HepG2 (cell line): ENCODE measurements around the gene PPCDC. TPM values are rescaled to one million over a fixed set of nuclear protein-coding genes. Genes with fewer than 3 reads are reported as not detected.

ENCODE experiments used
- ATAC-seq: fragments of 200-7000 bp; cut with Tn5 transposase; 3 replicates; pipeline ENCODE4 v1.9.1; 2020; ENCODE audit warnings: mild to moderate bottlenecking, moderate library complexity
- BruUV-seq: library from RNA; stranded (reverse); fragments of 400-500 nt; replicated peaks from 2 replicates; lab custom pipeline; 2021; lab: Mats Ljungman, UMichigan
- CTCF ChIA-PET: fragments of 300-600 bp; formaldehyde crosslinking; extraction: SDS; loops from one replicate; lab custom pipeline; 2021; ENCODE audit warnings: low total read pairs, inconsistent platforms, low intra/inter-chr PET ratio; lab: Yijun Ruan, JAX
- POLR2A ChIA-PET: fragments of 350-600 bp; sonication (Branson Sonifier 250); formaldehyde crosslinking; loops from one replicate; lab custom pipeline; 2020; ENCODE audit warnings: antibody characterized with exemption, inconsistent platforms; lab: Yijun Ruan, JAX
- DNase-seq: peaks from one replicate; pipeline ENCODE4 v3.0.0-alpha.2; 2015; ENCODE audit warnings: low spot score
- FAIRE-seq: peaks from 3 replicates; lab custom pipeline; 2011; peaks lifted over from hg19 to GRCh38; lab: Jason Lieb, UNC
- H2AFZ ChIP-seq: one replicate; pipeline ENCODE4 v1.6.1; 2011; ENCODE audit warnings: low read length, inconsistent platforms
- H3K27ac ChIP-seq: fragments of 300-600 bp; 3 replicates; pipeline ENCODE4 v1.8.0; 2011; ENCODE audit warnings: mixed run types, mild to moderate bottlenecking, mixed read lengths, low read length, inconsistent platforms; ENCODE audit not compliant: insufficient read depth; ENCODE audit errors: extremely low read length
- H3K27me3 ChIP-seq, 2 experiments: fragments of 200-600 bp in 1 of 2; 2 replicates in 1 of 2; 3 replicates in 1 of 2; pipeline versions ENCODE4 v1.6.0 to v1.8.0; 2011; ENCODE audit warnings: low read length in 2 of 2, mild to moderate bottlenecking in 2 of 2, moderate library complexity in 2 of 2, inconsistent platforms in 1 of 2; ENCODE audit not compliant: insufficient read depth in 2 of 2, control insufficient read depth in 1 of 2
- H3K36me3 ChIP-seq, 2 experiments: fragments of 200-600 bp in 1 of 2; replicated peaks in 1 of 2; 2 replicates in 1 of 2; 3 replicates in 1 of 2; pipeline versions ENCODE4 v1.5.1 to v1.8.0; 2011; ENCODE audit warnings: low read length in 2 of 2, inconsistent platforms in 1 of 2; ENCODE audit not compliant: insufficient read depth in 2 of 2, control insufficient read depth in 1 of 2
- H3K4me1 ChIP-seq: 2 replicates; pipeline ENCODE4 v1.5.1; 2012; ENCODE audit warnings: low read length, inconsistent platforms; ENCODE audit not compliant: insufficient read depth
- H3K4me2 ChIP-seq: 2 replicates; pipeline ENCODE4 v1.6.0; 2011; ENCODE audit warnings: low read depth, low read length, inconsistent platforms
- H3K4me3 ChIP-seq, 3 experiments: fragments of 200-600 bp in 1 of 3; sonication (generic), shearing (Covaris generic) in 1 of 3; replicated peaks in 1 of 3; 2 replicates each; pipeline ENCODE4 v1.5.1; 2011 to 2016; ENCODE audit warnings: low read length in 3 of 3, inconsistent platforms in 2 of 3, low read depth in 2 of 3, mild to moderate bottlenecking in 2 of 3, control low read depth in 1 of 3, mixed read lengths in 1 of 3; ENCODE audit not compliant: insufficient read depth in 1 of 3
- H3K79me2 ChIP-seq: one replicate; pipeline ENCODE4 v1.6.1; 2011; ENCODE audit warnings: low read length, inconsistent platforms; ENCODE audit not compliant: insufficient read depth
- H3K9ac ChIP-seq: 2 replicates; pipeline ENCODE4 v1.6.0; 2011; ENCODE audit warnings: mild to moderate bottlenecking, low read depth, low read length, inconsistent platforms; ENCODE audit not compliant: insufficient read depth
- H3K9me3 ChIP-seq: 2 replicates; pipeline ENCODE4 v1.5.1; 2012; ENCODE audit warnings: mild to moderate bottlenecking, low read length
- H4K20me1 ChIP-seq: 2 replicates; pipeline ENCODE4 v1.6.0; 2011; ENCODE audit warnings: inconsistent platforms, mild to moderate bottlenecking, low read length, moderate library complexity; ENCODE audit not compliant: insufficient read depth
- NR2F6 ChIP-seq, 2 experiments: IDR thresholded peaks; 2 replicates each; pipeline ENCODE4 v1.6.1; 2016; ENCODE audit warnings: antibody characterized with exemption in 1 of 2, mild to moderate bottlenecking in 1 of 2
- ONECUT2 ChIP-seq: sonication (generic); formaldehyde crosslinking; IDR thresholded peaks from 2 replicates; pipeline ENCODE4 v1.4.0; 2020; ENCODE audit warnings: missing genetic modification reagents
- POLR2G ChIP-seq: fragments of 200-400 bp; formaldehyde crosslinking; IDR thresholded peaks from 2 replicates; pipeline ENCODE4 v1.6.1; 2018; ENCODE audit warnings: mild to moderate bottlenecking, low read depth, low read length, moderate library complexity
- SKI ChIP-seq: fragments of 450-650 bp; IDR thresholded peaks from one replicate; pipeline ENCODE4 v1.6.1; 2018; ENCODE audit warnings: mild to moderate bottlenecking; ENCODE audit not compliant: partially characterized antibody
- TEAD2 ChIP-seq: sonication (generic); formaldehyde crosslinking; IDR thresholded peaks from 2 replicates; pipeline ENCODE4 v1.9.0; 2021; ENCODE audit warnings: missing genetic modification reagents
- ZBTB8A ChIP-seq: sonication (generic); formaldehyde crosslinking; IDR thresholded peaks from 2 replicates; pipeline ENCODE4 v1.4.0; 2020; ENCODE audit warnings: mild to moderate bottlenecking, low read depth, missing genetic modification reagents, borderline replicate concordance
- WGBS: methylation state at CpG from one replicate; pipeline ENCODE4 v1.1.6; 2017; ENCODE audit warnings: low lambda C conversion rate; 5-methylcytosine and 5-hydroxymethylcytosine counted together
- in situ Hi-C: cut with HindIII; loops from 2 replicates; pipeline ENCODE4 v1.10.0; 2017; ENCODE audit warnings: low pct_unique_long_range_greater_than_20kb; ENCODE audit not compliant: extremely low pct_ligation_motif_present
- intact Hi-C: fragments of 100-400 bp; cut with micrococcal nuclease; formaldehyde crosslinking; loops from one replicate; pipeline ENCODE4 v1.10.0; 2022; ENCODE audit not compliant: unreplicated experiment
- polyA plus RNA-seq, 8 experiments: library from polyadenylated mRNA; depleted of rRNA in 3 of 8; stranded (reverse) in 7 of 8; unstranded in 1 of 8; fragments of >200 nt; fragmentation: Illumina TruSeq in 4 of 8; extraction: Trizol in 4 of 8; gene quantifications; 2 replicates each; pipeline versions ENCODE4 v1.2.1 to v1.2.3, GENCODE V29; 2011 to 2016; ENCODE audit warnings: low read depth in 4 of 8, missing spikeins in 1 of 8, mixed read lengths in 1 of 8; ENCODE audit not compliant: insufficient read depth in 1 of 8
- total RNA-seq, 5 experiments: library from RNA; depleted of rRNA; stranded (reverse); fragments of >200 nt; fragmentation: Illumina TruSeq; extraction: Trizol; gene quantifications; 2 replicates each; pipeline ENCODE4 v1.2.3, GENCODE V29; 2016; ENCODE audit warnings: low read depth in 1 of 5
- TF ChIP-seq, protein P1 (sequence below): sonication (generic); formaldehyde crosslinking; IDR thresholded peaks from 2 replicates; pipeline ENCODE4 v1.4.0; 2020; ENCODE audit warnings: mild to moderate bottlenecking, missing genetic modification reagents

Gene PPCDC
- total and polyA plus RNA-seq, 2 of the 13 experiments (the other 11 are each of a cell fraction or from before 2014, with no cell fraction given): 12.3 to 12.8 TPM

DNA sequence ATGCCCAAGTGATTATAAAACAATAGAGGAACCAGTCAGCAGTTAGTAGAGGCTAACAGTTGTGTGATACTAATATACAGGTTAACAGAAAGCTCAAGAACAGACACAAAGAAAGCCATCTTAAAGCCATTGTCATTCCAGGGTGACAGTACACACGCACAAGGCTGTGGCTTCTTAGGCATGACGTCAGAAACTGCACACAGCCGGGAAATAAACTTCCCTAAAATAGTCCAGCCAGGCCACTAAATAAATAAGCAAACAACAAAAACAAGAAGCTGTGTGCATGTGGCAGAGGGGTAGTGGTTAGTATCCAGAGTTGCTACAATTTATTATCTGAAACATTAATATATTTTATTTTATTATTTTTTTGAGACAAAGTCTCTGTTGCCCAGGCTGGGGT is 49.8 kb downstream of the PPCDC start:
- POLR2A ChIA-PET: no interaction called here
- no peak for TF ChIP-seq TEAD2 (CRISPR knock-in tag)
- TF ChIP-seq, protein P1, sequence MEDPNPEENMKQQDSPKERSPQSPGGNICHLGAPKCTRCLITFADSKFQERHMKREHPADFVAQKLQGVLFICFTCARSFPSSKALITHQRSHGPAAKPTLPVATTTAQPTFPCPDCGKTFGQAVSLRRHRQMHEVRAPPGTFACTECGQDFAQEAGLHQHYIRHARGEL (CRISPR knock-in tag): no peak
- H3K4me1 ChIP-seq: peaks cover 42% of the 10 kb centered on the region
- ATAC-seq (no peak), DNase-seq (no peak), FAIRE-seq (no peak)
- BruUV-seq: no TSS peak
- CTCF ChIA-PET: no interaction called here
- in situ Hi-C loops: no loop called here
- WGBS: 84% methylated on average over 3 of the region's 3 CpGs
- H3K9ac ChIP-seq: no peak overlapping the region
- H3K79me2 ChIP-seq: no peaks in the 10 kb centered on the region
- no peaks in the 10 kb centered on the region for H4K20me1 ChIP-seq
- no peak overlapping the region for H3K4me3 ChIP-seq
- no peak overlapping the region for H2AFZ ChIP-seq
- H3K9me3 ChIP-seq: no peaks in the 10 kb centered on the region; the same call in 1 of the 2 replicates
- no peak overlapping the region for H3K4me2 ChIP-seq
- intact Hi-C loops: no loop called here
- no peaks in the 10 kb centered on the region for H3K27me3 ChIP-seq
- H3K27ac ChIP-seq: no peak overlapping the region
- no peaks in the 10 kb centered on the region for H3K36me3 ChIP-seq

DNA sequence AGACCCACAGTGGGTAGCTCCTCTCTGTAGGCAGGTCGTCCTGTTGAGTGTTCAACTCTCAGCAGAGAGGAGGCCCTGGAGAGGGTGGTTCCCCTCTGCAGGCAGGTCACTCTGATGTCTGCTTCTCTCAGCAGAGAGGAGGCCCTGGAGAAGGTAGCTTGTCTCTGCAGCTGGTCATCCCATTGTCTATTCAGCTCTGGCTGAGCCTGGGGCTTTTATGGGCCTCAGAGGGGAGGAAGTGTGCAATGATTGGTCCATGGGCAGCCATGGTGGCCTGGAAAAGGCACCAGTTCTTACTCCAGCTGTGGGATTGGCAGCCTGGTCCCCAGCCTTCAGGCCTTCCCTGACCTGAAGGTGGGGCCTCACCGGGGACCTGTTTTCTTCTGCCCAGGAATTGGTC is 52.9 kb downstream of the PPCDC start:
- no peak for ATAC-seq
- no CpG with 5 or more reads among the region's 2 CpGs for WGBS
- TF ChIP-seq ZBTB8A (CRISPR knock-in tag): no peak
- TF ChIP-seq POLR2G: no peak
- TF ChIP-seq SKI: no peak
- no peak for TF ChIP-seq ONECUT2 (CRISPR knock-in tag)
- TF ChIP-seq NR2F6 (IDR thresholded peaks at IDR 0.05): no peak
- no peak for TF ChIP-seq NR2F6 (CRISPR knock-in tag; IDR thresholded peaks at IDR 0.05)
- FAIRE-seq: no peak
- no peaks in the 10 kb centered on the region for H3K27me3 ChIP-seq
- in situ Hi-C loops (no loop called here), intact Hi-C loops (no loop called here)
- no peak overlapping the region for H2AFZ ChIP-seq
- no peaks in the 10 kb centered on the region for H4K20me1 ChIP-seq
- no peaks in the 10 kb centered on the region for H3K79me2 ChIP-seq
- POLR2A ChIA-PET: no interaction called here
- H3K4me3 ChIP-seq: no peak overlapping the region
- CTCF ChIA-PET: no interaction called here
- H3K27ac ChIP-seq: no peak overlapping the region
- H3K9ac ChIP-seq: no peak overlapping the region
- no peaks in the 10 kb centered on the region for H3K36me3 ChIP-seq
- no TSS peak for BruUV-seq
- no peaks in the 10 kb centered on the region; the same call in 1 of the 2 replicates for H3K9me3 ChIP-seq
- DNase-seq: no peak
- H3K4me2 ChIP-seq: no peak overlapping the region
- H3K4me1 ChIP-seq: peaks cover 18% of the 10 kb centered on the region; the same call in 1 of the 2 replicates
